Vagina (tissue), 2 donors: ENCODE data around the gene NXPH1.

ENCODE experiments used
- CTCF ChIP-seq, 3 experiments: fragments of 450-650 bp in 2 of 3; fragments of 200-600 bp in 1 of 3; sonication (generic) in 1 of 3; IDR thresholded peaks; one replicate each; pipeline ENCODE4 v1.5.1; 2017 to 2019; ENCODE audit warnings: antibody characterized with exemption in 3 of 3, mild to moderate bottlenecking in 2 of 3, moderate library complexity in 2 of 3
- POLR2A ChIP-seq, 2 donors: fragments of 450-650 bp; IDR thresholded peaks; one replicate each; pipeline ENCODE4 v1.6.1; 2017; ENCODE audit warnings: antibody characterized with exemption in 2 of 2, mild to moderate bottlenecking in 2 of 2, moderate library complexity in 2 of 2

GRCh38 chr7:8442051-8442813 lies 8.8 kb downstream of the NXPH1 start:
- TF ChIP-seq POLR2A (IDR thresholded peaks at IDR 0.05), result no peak
- TF ChIP-seq CTCF (IDR thresholded peaks at IDR 0.05), result no peak
